ENCODE results near the gene SCAPER.

Gene SCAPER

DNA sequence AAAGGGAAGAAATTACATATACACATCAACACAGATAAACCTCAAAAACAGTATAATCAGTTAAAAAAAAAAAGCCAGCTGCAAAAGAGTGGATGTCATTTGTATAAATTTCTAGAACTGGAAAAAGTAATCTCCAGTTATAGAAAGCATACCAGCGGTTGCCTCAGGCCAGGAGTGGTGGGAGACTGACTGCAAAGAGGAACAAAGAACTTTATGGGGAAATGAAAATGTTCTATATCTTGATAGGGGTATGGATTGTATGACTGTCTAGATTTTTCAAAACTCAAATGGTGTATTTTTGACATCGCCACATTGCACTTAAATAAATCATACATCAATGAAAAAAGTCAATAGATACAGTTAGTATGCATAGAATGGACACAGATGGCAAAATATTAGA is 241.6 kb downstream of the SCAPER start:
- no peak for DNase-seq

DNA sequence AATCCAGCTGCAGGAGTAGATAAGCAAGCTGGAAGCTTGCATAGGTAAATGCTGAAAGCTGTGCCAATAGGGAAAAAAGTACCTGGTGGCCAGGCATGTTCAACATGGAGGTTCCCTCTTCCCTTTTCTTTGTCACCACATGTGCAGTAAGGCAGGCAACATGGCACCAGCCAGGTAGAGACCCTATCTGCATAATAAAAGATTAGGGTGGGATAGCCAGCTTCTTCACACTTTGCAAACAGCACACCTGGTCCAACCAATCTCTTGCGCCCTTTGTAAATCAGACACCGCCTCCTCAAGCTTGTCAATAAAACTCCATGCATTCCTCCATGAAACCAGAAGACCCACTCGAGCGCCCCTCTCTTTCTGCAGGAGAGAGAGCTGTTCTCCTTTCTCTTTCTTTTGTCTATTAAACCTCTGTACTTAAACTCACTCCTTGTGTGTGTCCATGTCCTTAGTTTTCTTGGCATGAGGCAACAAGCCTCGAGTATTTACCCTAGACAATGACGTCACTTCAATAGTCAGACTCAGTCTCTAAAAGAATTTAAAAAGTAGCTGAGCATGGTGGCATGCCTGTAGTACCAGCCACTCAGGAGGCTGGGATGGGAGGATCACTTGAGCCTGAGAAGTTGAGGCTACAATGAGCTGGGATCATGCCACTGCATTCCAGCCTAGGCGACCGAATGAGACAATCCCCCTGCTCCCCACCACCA is 256.3 kb downstream of the SCAPER start:
- no peak for DNase-seq

GRCh38 chr15:76647612-76648011 is 257.5 kb downstream of the SCAPER start:
- no peak for DNase-seq

DNA sequence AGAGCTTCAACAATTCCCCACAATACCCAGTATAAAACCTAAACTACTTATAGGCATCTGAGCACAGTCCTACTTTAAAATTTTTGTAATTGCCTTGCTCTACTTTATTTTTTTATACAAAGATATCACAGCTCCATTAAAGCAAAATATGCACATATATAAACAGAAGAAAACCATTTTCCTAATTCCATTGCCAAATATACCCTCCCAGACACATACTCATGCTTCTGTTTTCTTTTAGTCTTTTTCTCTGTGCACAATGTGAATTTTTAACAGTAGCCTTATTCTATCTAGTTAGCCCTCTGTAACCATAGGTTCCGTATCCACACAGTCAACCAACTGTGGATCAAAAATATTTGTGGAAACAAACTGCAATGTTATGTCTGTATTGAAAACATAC is 260.5 kb downstream of the SCAPER start:
- no peak for DNase-seq

DNA sequence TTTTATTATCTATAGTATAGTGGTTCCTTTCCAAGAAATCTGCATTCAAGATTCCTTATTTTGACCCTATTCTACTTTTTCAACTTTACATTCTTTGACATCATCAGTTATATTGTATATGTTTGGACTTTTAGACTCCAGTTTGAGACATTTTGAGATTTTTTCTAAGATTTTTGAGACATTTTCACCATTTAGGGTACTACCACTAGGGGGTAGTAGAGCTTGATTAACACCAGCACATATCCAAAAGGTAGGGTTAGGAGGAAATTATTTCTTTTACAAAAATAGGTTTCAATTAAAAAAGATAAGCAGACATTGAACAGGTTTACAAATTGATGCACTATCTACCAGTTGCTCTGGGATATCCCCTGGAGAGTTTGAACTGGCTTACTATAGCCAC is 262.5 kb downstream of the SCAPER start:
- DNase-seq, result no peak

- no peak for DNase-seq
These were observed 268.0 kb downstream of the SCAPER start for GRCh38 chr15:76637166-76637565.

- no peak for DNase-seq
These were observed 269.1 kb downstream of the SCAPER start for GRCh38 chr15:76636059-76636458.

DNA sequence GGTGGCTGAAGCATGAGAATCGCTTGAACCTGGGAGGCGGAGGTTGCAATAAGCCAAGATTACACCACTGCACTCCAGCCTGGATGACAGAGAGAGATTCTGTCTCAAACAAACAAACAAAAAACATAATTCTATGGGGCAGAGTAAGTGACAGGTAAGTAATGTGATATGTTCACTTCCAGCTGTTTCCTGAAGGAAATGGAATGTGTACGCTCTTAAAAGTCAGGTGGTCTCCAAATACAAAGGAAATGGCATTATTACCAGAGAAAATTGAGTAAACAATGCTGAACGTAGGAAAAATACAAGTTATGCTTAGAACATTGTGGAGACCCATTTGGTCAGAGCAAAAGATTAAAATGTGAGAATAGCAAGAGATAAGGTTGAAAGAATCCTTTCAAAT is 278.5 kb downstream of the SCAPER start:
- no peak for DNase-seq

- no peak for DNase-seq
These were observed 279.9 kb downstream of the SCAPER start for GRCh38 chr15:76625267-76625666.

- no peak for DNase-seq
These were observed 290.4 kb downstream of the SCAPER start for GRCh38 chr15:76614725-76615124.

- DNase-seq, result no peak
These were observed 316.1 kb downstream of the SCAPER start for GRCh38 chr15:76588811-76589747.

DNA sequence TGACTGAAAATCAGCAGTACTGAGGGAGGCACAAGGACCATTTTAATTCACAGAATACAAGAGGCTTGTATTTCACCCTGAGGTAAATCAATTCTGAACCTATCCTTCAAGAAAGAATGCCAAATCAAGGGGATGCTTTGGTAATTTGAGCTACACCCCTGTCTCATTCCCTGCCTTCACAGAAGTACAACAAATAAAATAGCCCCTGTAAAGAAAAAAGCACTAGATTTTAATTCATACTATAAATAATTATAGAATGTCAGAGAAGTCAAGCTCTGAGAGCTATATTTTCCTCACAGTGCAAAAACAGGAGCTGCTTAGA is 319.6 kb downstream of the SCAPER start:
- DNase-seq, result no peak

DNA sequence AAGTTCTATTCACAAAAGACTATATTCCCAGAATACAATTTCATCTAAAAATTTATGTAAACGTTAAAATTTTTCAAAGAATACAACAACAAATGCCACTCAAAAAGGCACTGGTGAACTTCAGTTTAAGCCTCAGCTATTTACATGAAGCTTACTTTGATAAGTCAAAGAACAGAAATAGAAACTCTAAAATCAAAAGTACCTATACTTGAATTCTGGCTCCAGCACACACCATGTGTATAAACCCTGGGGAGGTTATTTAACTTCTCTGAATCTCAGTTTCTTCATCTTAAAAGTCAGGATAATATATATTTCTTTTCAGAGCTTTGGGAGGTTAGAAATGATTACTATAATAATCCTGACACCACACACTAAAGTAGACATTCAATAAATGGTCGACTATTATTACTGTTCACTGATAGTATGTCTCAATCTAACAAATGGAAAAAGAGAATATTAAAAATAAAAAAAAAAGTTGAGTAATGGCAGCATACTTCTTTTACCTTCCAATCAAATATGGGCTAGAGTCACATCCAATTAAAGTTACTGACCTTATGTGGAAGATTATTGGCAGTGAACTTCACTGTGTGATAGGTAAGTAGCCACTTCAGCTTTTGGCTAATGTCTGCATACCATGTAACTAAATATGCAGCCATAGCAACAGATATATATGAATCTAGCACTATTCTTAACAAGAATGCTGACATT is 320.1 kb downstream of the SCAPER start:
- no peak for DNase-seq

GRCh38 chr15:76582550-76582949 is 322.6 kb downstream of the SCAPER start:
- no peak for DNase-seq

- DNase-seq, result no peak
These were observed 327.1 kb downstream of the SCAPER start for GRCh38 chr15:76577879-76578512.

- DNase-seq, result no peak
These were observed 328.4 kb downstream of the SCAPER start for GRCh38 chr15:76576523-76577279.

- DNase-seq, result no peak
These were observed 329.5 kb downstream of the SCAPER start for GRCh38 chr15:76575679-76576078.

- no peak for DNase-seq
These were observed 329.9 kb downstream of the SCAPER start for GRCh38 chr15:76575274-76575673.

DNA sequence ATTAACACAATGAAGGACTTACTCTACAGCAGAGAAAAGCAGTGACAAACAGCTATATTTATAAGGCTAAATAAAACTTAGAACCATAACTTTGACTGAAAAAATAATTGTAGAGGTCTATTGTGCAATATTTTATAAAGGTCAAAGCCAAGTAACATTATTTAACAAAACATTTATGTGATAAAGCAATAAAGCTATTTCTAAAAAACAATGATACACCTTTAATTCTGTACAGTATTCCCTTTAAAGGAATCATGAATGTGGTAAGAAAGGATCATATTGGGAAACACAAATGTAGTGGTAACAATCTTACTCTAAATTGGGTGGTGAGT is 332.2 kb downstream of the SCAPER start:
- no peak for DNase-seq

DNA sequence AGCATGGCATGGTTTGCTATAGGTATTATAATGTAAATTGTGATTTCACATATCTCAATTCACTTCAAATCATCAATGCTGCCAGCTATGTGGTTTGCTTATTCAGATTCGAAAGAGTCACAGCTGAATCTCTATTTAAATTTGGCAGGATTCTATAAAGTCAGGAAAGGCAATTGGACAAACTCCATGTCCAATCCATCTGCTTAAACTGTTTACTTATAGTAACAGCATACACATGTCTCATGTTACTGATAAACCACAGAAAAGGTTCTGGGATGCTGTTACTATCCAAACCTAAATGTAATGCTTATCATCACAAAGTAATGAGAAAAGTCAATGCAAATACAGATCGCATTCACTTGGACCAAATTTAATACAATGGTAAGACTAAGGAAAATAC is 338.9 kb downstream of the SCAPER start:
- no peak for DNase-seq

DNA sequence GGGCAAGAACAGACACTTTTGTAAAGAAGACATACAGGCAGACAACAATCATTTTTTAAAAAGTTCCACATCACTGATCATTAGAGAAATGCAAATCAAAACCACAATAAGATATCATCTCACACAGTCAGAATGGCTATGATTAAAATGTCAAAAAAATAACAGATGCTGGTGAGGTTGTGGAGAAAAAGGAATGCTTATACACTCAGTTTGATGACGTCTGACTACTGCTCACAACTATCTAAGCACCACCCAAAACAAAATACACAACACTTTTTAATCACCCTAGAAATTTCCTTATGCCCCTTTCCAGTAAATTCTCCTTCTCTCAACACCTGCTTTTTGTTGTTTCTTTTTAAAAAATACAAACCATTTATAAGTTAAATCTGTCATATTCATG is 339.8 kb downstream of the SCAPER start:
- no peak for DNase-seq

GRCh38 chr15:76555247-76555646 is 349.9 kb downstream of the SCAPER start:
- DNase-seq, result no peak

DNA sequence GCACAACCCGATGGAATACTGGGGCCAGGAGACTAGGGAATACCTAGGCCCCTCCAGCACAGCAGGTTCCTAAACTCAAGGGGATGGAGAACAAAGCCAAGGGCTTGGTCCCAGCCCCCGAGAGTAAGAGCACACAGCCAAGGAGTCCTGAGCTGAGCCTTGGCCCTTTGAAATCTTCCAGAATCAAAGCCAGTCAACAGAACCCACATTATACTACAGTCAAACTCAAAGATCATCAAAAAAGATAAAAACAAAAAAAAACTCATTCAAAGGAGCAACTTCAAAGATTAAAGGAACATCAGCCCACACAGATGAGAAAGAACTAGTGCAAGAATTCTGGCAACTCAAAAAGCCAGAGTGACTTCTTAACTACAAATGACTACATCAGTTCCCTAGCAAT is 351.6 kb downstream of the SCAPER start:
- peak in 1 of 6 experiments; percentile 12 for DNase-seq

Measured in stimulated activated naive CD4-positive, alpha-beta T cell (primary cell).